ENCODE results near the gene SMC3.
"Not testable (repeated sequence)": the region's sequence is repeated elsewhere in the genome, so short reads cannot be mapped to it uniquely, and the experiment has no call there.

Gene SMC3

GRCh38 chr10:110576220-110576619 is 8.7 kb downstream of the SMC3 start:
- DNase-seq (ENCODE audit: low read depth, low spot score) = no peak

- DNase-seq (ENCODE audit: low read depth, low spot score) = no peak
Measured at GRCh38 chr10:110577056-110577455, 9.6 kb downstream of the SMC3 start.

- DNase-seq (ENCODE audit: low read depth, low spot score) = no peak
Measured at GRCh38 chr10:110584006-110584405, 16.5 kb downstream of the SMC3 start.

GRCh38 chr10:110591760-110592159 is 24.3 kb downstream of the SMC3 start:
- no peak for DNase-seq (ENCODE audit: low read depth, low spot score)

- DNase-seq (ENCODE audit: low read depth, low spot score) = no peak
Measured at GRCh38 chr10:110597476-110597875, 30.0 kb downstream of the SMC3 start.

GRCh38 chr10:110600487-110601101 is 33.1 kb downstream of the SMC3 start:
- DNase-seq (ENCODE audit: low read depth, low spot score) = no peak

GRCh38 chr10:110601581-110601980 is 34.1 kb downstream of the SMC3 start:
- DNase-seq (ENCODE audit: low read depth, low spot score) = no peak

GRCh38 chr10:110608087-110608486 is 40.6 kb downstream of the SMC3 start:
- DNase-seq (ENCODE audit: low read depth, low spot score) = no peak

- DNase-seq (ENCODE audit: low read depth, low spot score) = no peak
Measured at GRCh38 chr10:110609605-110610004, 42.1 kb downstream of the SMC3 start.

- no peak for DNase-seq (ENCODE audit: low read depth, low spot score)
Measured at GRCh38 chr10:110610308-110610774, 42.8 kb downstream of the SMC3 start.

- DNase-seq (ENCODE audit: low read depth, low spot score) = not testable (repeated sequence)
Measured at GRCh38 chr10:110610781-110611180, 43.3 kb downstream of the SMC3 start.

GRCh38 chr10:110612087-110612486 is 44.6 kb downstream of the SMC3 start:
- DNase-seq (ENCODE audit: low read depth, low spot score) = no peak

- DNase-seq (ENCODE audit: low read depth, low spot score) = no peak
Measured at GRCh38 chr10:110612629-110613028, 45.1 kb downstream of the SMC3 start.

- DNase-seq (ENCODE audit: low read depth, low spot score) = no peak
Measured at GRCh38 chr10:110613341-110613995, 46.0 kb downstream of the SMC3 start.

- no peak for DNase-seq (ENCODE audit: low read depth, low spot score)
Measured at GRCh38 chr10:110613996-110614495, 46.6 kb downstream of the SMC3 start.

GRCh38 chr10:110615057-110615747 is 47.7 kb downstream of the SMC3 start:
- no peak for DNase-seq (ENCODE audit: low read depth, low spot score)

GRCh38 chr10:110616493-110617033 is 49.1 kb downstream of the SMC3 start:
- DNase-seq (ENCODE audit: low read depth, low spot score) = no peak

GRCh38 chr10:110617425-110618229 is 50.1 kb downstream of the SMC3 start:
- DNase-seq (ENCODE audit: low read depth, low spot score) = no peak

- no peak for DNase-seq (ENCODE audit: low read depth, low spot score)
Measured at GRCh38 chr10:110618230-110618610, 50.7 kb downstream of the SMC3 start.

- DNase-seq (ENCODE audit: low read depth, low spot score) = no peak
Measured at GRCh38 chr10:110619514-110620397, 52.3 kb downstream of the SMC3 start.

- no peak for DNase-seq (ENCODE audit: low read depth, low spot score)
Measured at GRCh38 chr10:110620398-110620719, 52.9 kb downstream of the SMC3 start.
